A549 (cell line): Measurements from ENCODE around the gene PLEKHN1. TPM values are rescaled to one million over a fixed set of nuclear protein-coding genes. Genes with fewer than 3 reads are reported as not detected.
A peak's percentile ranks its signal among the peaks of the same experiment; 100 is the strongest.

ENCODE experiments used
- ATAC-seq, 2 experiments: fragments of 200-7000 bp in 1 of 2; fragments of >200 bp in 1 of 2; cut with Nextera tagmentation in 1 of 2; cut with Tn5 transposase in 1 of 2; 3 replicates each; pipeline versions ENCODE4 v1.8.0 to v1.9.1; 2018 to 2020; ENCODE audit warnings: mild to moderate bottlenecking in 1 of 2, moderate library complexity in 1 of 2
- CTCF ChIA-PET: fragments of 300-600 bp; sonication (Branson Sonifier 250); formaldehyde crosslinking; extraction: SDS; loops from one replicate; lab custom pipeline; 2021; ENCODE audit warnings: antibody characterized with exemption, inconsistent platforms; lab: Yijun Ruan, JAX
- POLR2A ChIA-PET: fragments of 350-600 bp; formaldehyde crosslinking; extraction: SDS; loops from one replicate; lab custom pipeline; 2021; ENCODE audit warnings: antibody characterized with exemption, inconsistent platforms; lab: Yijun Ruan, JAX
- DNase-seq, 2 experiments: peaks; one replicate each; pipeline versions ENCODE4 v3.0.0 to v3.0.0-alpha.2; 2011 to 2016; ENCODE audit warnings: low read depth in 1 of 2, low spot score in 1 of 2
- FAIRE-seq: peaks from 2 replicates; lab custom pipeline; 2011; peaks lifted over from hg19 to GRCh38; lab: Jason Lieb, UNC
- H3K27ac ChIP-seq, 2 experiments: fragments of >200 bp; sonication (Bioruptor Twin); formaldehyde crosslinking; 3 replicates each; pipeline ENCODE4 v1.5.1; 2016 to 2017
- H3K4me1 ChIP-seq: fragments of >200 bp; sonication (Bioruptor Twin); formaldehyde crosslinking; 3 replicates; pipeline ENCODE4 v1.6.1; 2016
- H3K4me2 ChIP-seq: fragments of >200 bp; sonication (Bioruptor Twin); formaldehyde crosslinking; 3 replicates; pipeline ENCODE4 v1.6.1; 2016
- H3K4me3 ChIP-seq: fragments of >200 bp; sonication (Bioruptor Twin); formaldehyde crosslinking; 3 replicates; pipeline ENCODE4 v1.5.1; 2016
- H3K9me3 ChIP-seq: fragments of >200 bp; sonication (Bioruptor Twin); formaldehyde crosslinking; 3 replicates; pipeline ENCODE4 v1.6.1; 2016
- ATOH8 ChIP-seq: fragments of 250-450 bp; sonication (Bioruptor Pico); IDR thresholded peaks from 2 replicates; pipeline ENCODE4 v1.5.0; 2020; ENCODE audit warnings: low read depth, mild to moderate bottlenecking, moderate library complexity
- E2F6 ChIP-seq: IDR thresholded peaks from 2 replicates; pipeline ENCODE4 v1.6.1; 2012; ENCODE audit warnings: low read depth, borderline replicate concordance
- EP300 ChIP-seq, 2 experiments: fragments of >200 bp; sonication (Bioruptor Twin); formaldehyde crosslinking; IDR thresholded peaks; 2 replicates in 1 of 2; 3 replicates in 1 of 2; pipeline ENCODE4 v1.6.1; 2016 to 2017
- FOSB ChIP-seq: fragments of 250-450 bp; sonication (Bioruptor Pico); IDR thresholded peaks from 2 replicates; pipeline ENCODE4 v1.5.0; 2020; ENCODE audit warnings: mild to moderate bottlenecking, moderate library complexity
- FOSL2 ChIP-seq, 2 experiments: fragments of 450-650 bp in 1 of 2; fragments of >200 bp in 1 of 2; sonication (Bioruptor Twin) in 1 of 2; formaldehyde crosslinking; IDR thresholded peaks; 2 replicates each; pipeline versions ENCODE4 v1.5.0 to v1.6.1; 2016 to 2020; ENCODE audit warnings: mild to moderate bottlenecking in 1 of 2, moderate library complexity in 1 of 2
- GATA3 ChIP-seq: IDR thresholded peaks from 2 replicates; pipeline ENCODE4 v1.6.1; 2012; ENCODE audit warnings: borderline replicate concordance
- HDAC2 ChIP-seq: fragments of 200-600 bp; sonication (generic); IDR thresholded peaks from 2 replicates; pipeline ENCODE4 v1.6.1; 2016
- HES2 ChIP-seq: fragments of >200 bp; sonication (Bioruptor Twin); formaldehyde crosslinking; IDR thresholded peaks from 2 replicates; pipeline ENCODE4 v1.6.1; 2016
- HEYL ChIP-seq: fragments of 250-450 bp; sonication (Bioruptor Pico); IDR thresholded peaks from 2 replicates; pipeline ENCODE4 v1.8.0; 2021; ENCODE audit warnings: mild to moderate bottlenecking, moderate library complexity
- HMGXB4 ChIP-seq: fragments of 250-450 bp; sonication (Bioruptor Pico); IDR thresholded peaks from 2 replicates; pipeline ENCODE4 v1.5.0; 2021; ENCODE audit warnings: mild to moderate bottlenecking, moderate library complexity, borderline replicate concordance
- HOXB5 ChIP-seq: fragments of 250-450 bp; sonication (Bioruptor Pico); IDR thresholded peaks from 2 replicates; pipeline ENCODE4 v1.5.0; 2020; ENCODE audit warnings: mild to moderate bottlenecking, moderate library complexity
- JUN ChIP-seq, 2 experiments: fragments of >200 bp; sonication (Bioruptor Twin); formaldehyde crosslinking; IDR thresholded peaks; 2 replicates in 1 of 2; 3 replicates in 1 of 2; pipeline ENCODE4 v1.6.1; 2016 to 2017
- JUNB ChIP-seq: fragments of >200 bp; sonication (Bioruptor Twin); formaldehyde crosslinking; IDR thresholded peaks from 2 replicates; pipeline ENCODE4 v1.6.1; 2016
- KDM1A ChIP-seq: fragments of 200-600 bp; sonication (generic); IDR thresholded peaks from 2 replicates; pipeline ENCODE4 v1.6.1; 2016; ENCODE audit warnings: low read depth, mild to moderate bottlenecking
- MAZ ChIP-seq: fragments of 150-350 bp; IDR thresholded peaks from 2 replicates; pipeline ENCODE4 v1.6.1; 2014; ENCODE audit warnings: antibody characterized with exemption, low read depth, low read length, borderline replicate concordance
- NFE2L2 ChIP-seq: fragments of 150-350 bp; conservative IDR thresholded peaks from 2 replicates; pipeline ENCODE4 v1.6.1; 2014; ENCODE audit warnings: low read length
- PBX3 ChIP-seq: IDR thresholded peaks from 2 replicates; pipeline ENCODE4 v1.6.1; 2012
- PHF8 ChIP-seq: fragments of 200-600 bp; sonication (generic); IDR thresholded peaks from 2 replicates; pipeline ENCODE4 v1.6.1; 2016; ENCODE audit warnings: low read depth, mild to moderate bottlenecking, antibody characterized with exemption, moderate library complexity, borderline replicate concordance
- POLR2A ChIP-seq: IDR thresholded peaks from 2 replicates; pipeline ENCODE4 v1.6.1; 2012; ENCODE audit warnings: mild to moderate bottlenecking, low read length
- RAD21 ChIP-seq, 2 experiments: fragments of >200 bp in 1 of 2; sonication (Bioruptor Twin) in 1 of 2; formaldehyde crosslinking in 1 of 2; IDR thresholded peaks in 1 of 2; conservative IDR thresholded peaks in 1 of 2; 2 replicates in 1 of 2; 3 replicates in 1 of 2; pipeline ENCODE4 v1.6.1; 2012 to 2018; ENCODE audit warnings: inconsistent platforms in 1 of 2
- TP53 ChIP-seq: fragments of 250-450 bp; sonication (Bioruptor Pico); IDR thresholded peaks from 2 replicates; pipeline ENCODE4 v1.5.0; 2021; ENCODE audit warnings: mild to moderate bottlenecking, moderate library complexity
- USF2 ChIP-seq: fragments of 450-650 bp; IDR thresholded peaks from 2 replicates; pipeline ENCODE4 v1.6.1; 2014; ENCODE audit warnings: antibody characterized with exemption
- WGBS: methylation state at CpG from one replicate; pipeline ENCODE4 v1.1.6; 2017; ENCODE audit errors: missing lambda C conversion rate; 5-methylcytosine and 5-hydroxymethylcytosine counted together
- polyA plus RNA-seq, 4 experiments: library from polyadenylated mRNA; depleted of rRNA in 3 of 4; stranded (reverse); fragments of >200 nt; fragmentation: RNase III in 1 of 4; extraction: RNeasy Plus Mini Kit Qiagen cat#74134 plus additional on column Dnase treatment in 1 of 4; gene quantifications; 2 replicates in 3 of 4; 3 replicates in 1 of 4; pipeline ENCODE4 v1.2.3, GENCODE V29; 2011 to 2017

The PLEKHN1 gene
- polyA plus RNA-seq, 2 of the 4 experiments (the other 2 are of a cell fraction), result 0.75 to 3.2 TPM

GRCh38 chr1:999725-1000356, 33.6 kb downstream of the PLEKHN1 start, which contains the start of gene HES4:
Gene HES4, minus strand, starts transcription at chr1:1000097. Its CDS starts 124 bp downstream, at chr1:999973.
- ChIA-PET CTCF (interaction anchor here (0.7 to 4.3 kb wide), 5 partner anchors 10 to 122 kb away, joined by 3 to 33 read pairs (median 4); no protein-coding TSS in a partner anchor), POLR2A (interaction anchor here (0.6 to 1.0 kb wide), 2 partner anchors 60 to 83 kb away, joined by 3 read pairs; no protein-coding TSS in a partner anchor)
- peak within 1 kb of the TSS; percentile 77 for H3K4me3 ChIP-seq
- peak within 1 kb of the TSS; percentile 95 for H3K4me2 ChIP-seq
- no peak for FAIRE-seq
- TF ChIP-seq EP300 (IDR thresholded peaks at IDR 0.05) (no peak), USF2 (no peak), JUNB (no peak), KDM1A (no peak), FOSB (CRISPR knock-in tag) (no peak), GATA3 (no peak), TP53 (0 out of 2 replicates have a peak, but pooled peaks have one; percentile 9), ATOH8 (no peak), FOSL2 (IDR thresholded peaks at IDR 0.05) (no peak), FOSL2 (CRISPR knock-in tag; IDR thresholded peaks at IDR 0.05) (no peak), HOXB5 (CRISPR knock-in tag) (peak; percentile 38; the same call in 1 of the 2 replicates), JUN (IDR thresholded peaks at IDR 0.05) (no peak), MAZ (no peak), PHF8 (peak; percentile 27; the same call in 1 of the 2 replicates), HMGXB4 (no peak), POLR2A (peak; percentile 86), HEYL (CRISPR knock-in tag) (no peak), HDAC2 (no peak), E2F6 (peak; percentile 35; the same call in 1 of the 2 replicates), RAD21 (conservative IDR thresholded peaks at IDR 0.05 in 1 of 2, IDR thresholded peaks at IDR 0.05 in 1 of 2) (no peak), PBX3 (0 out of 2 replicates have a peak, but pooled peaks have one; percentile 26), NFE2L2 (no peak), HES2 (no peak)
- DNase-seq, result peak in 1 of 2 experiments; percentile 92
- H3K4me1 ChIP-seq, result peaks cover 17% of the 10 kb centered on the region
- peak within 1 kb of the TSS; percentile 97 to 100 for H3K27ac ChIP-seq
- WGBS, result 0% methylated on average over 7 of the region's 95 CpGs
- peak; percentile 51 to 52 for ATAC-seq
- no peaks in the 10 kb centered on the region for H3K9me3 ChIP-seq
